MM.1S (cell line): ENCODE results near the gene RAB29.

Experiments used
- DNase-seq: peaks from one replicate; pipeline ENCODE4 v3.0.0-alpha.2; 2015
- H2AFZ ChIP-seq: fragments of 300-600 bp; sonication (generic); 2 replicates; pipeline ENCODE4 v1.6.0; 2016; ENCODE audit warnings: antibody characterized with exemption, low read length
- H3F3A ChIP-seq: fragments of 300-600 bp; sonication (generic); 2 replicates; pipeline ENCODE4 v1.6.1; 2016; ENCODE audit warnings: mild to moderate bottlenecking, antibody characterized with exemption, low read length, moderate library complexity, mixed read lengths; ENCODE audit not compliant: insufficient read depth
- H3K27ac ChIP-seq: fragments of 300-600 bp; sonication (generic); 2 replicates; pipeline ENCODE4 v1.5.1; 2016; ENCODE audit warnings: mild to moderate bottlenecking, low read length
- H3K27me3 ChIP-seq: fragments of 300-600 bp; sonication (generic); replicated peaks from 2 replicates; pipeline ENCODE4 v1.6.0; 2016; ENCODE audit warnings: low read length; ENCODE audit not compliant: insufficient read depth
- H3K36me3 ChIP-seq: fragments of 300-600 bp; sonication (generic); replicated peaks from 2 replicates; pipeline ENCODE4 v1.6.1; 2016; ENCODE audit warnings: mild to moderate bottlenecking, low read length, mixed read lengths; ENCODE audit not compliant: insufficient read depth
- H3K4me1 ChIP-seq: fragments of 300-600 bp; sonication (generic); 2 replicates; pipeline ENCODE4 v1.6.1; 2016; ENCODE audit warnings: low read length, mixed read lengths
- H3K4me2 ChIP-seq: fragments of 300-600 bp; sonication (generic); 2 replicates; pipeline ENCODE4 v1.6.0; 2016; ENCODE audit warnings: low read depth, low read length
- H3K4me3 ChIP-seq: fragments of 300-600 bp; sonication (generic); 2 replicates; pipeline ENCODE4 v1.5.1; 2016; ENCODE audit warnings: low read length, mixed read lengths
- H3K79me2 ChIP-seq: fragments of 300-600 bp; sonication (generic); 2 replicates; pipeline ENCODE4 v1.6.1; 2016; ENCODE audit warnings: mixed run types, low read length, mixed read lengths
- H3K9ac ChIP-seq: fragments of 300-600 bp; sonication (generic); 2 replicates; pipeline ENCODE4 v1.6.1; 2016; ENCODE audit warnings: low read length, mixed read lengths
- H3K9me2 ChIP-seq: fragments of 300-600 bp; sonication (generic); replicated peaks from 2 replicates; pipeline ENCODE4 v1.6.1; 2016; ENCODE audit warnings: mild to moderate bottlenecking, low read length, mixed read lengths; ENCODE audit not compliant: insufficient read depth
- H3K9me3 ChIP-seq: fragments of 300-600 bp; sonication (generic); replicated peaks from 2 replicates; pipeline ENCODE4 v1.6.1; 2016; ENCODE audit warnings: mild to moderate bottlenecking, low read length, mixed read lengths; ENCODE audit not compliant: insufficient read depth
- H4K20me1 ChIP-seq: fragments of 300-600 bp; sonication (generic); 2 replicates; pipeline ENCODE4 v1.6.1; 2016; ENCODE audit warnings: mild to moderate bottlenecking, low read length, moderate library complexity, mixed read lengths; ENCODE audit not compliant: insufficient read depth
- CTCF ChIP-seq: fragments of 300-600 bp; sonication (generic); IDR thresholded peaks from 2 replicates; pipeline ENCODE4 v1.5.1; 2016; ENCODE audit warnings: antibody characterized with exemption, low read length, mixed read lengths
- EZH2 ChIP-seq: fragments of 300-600 bp; sonication (generic); optimal IDR thresholded peaks from 2 replicates; pipeline ENCODE3; 2017; ENCODE audit warnings: low read depth, mild to moderate bottlenecking, antibody characterized with exemption, low read length, mixed read lengths
- EZH2phosphoT487 ChIP-seq: fragments of 300-600 bp; sonication (generic); IDR thresholded peaks from 2 replicates; pipeline ENCODE4 v1.6.1; 2018; ENCODE audit warnings: antibody characterized with exemption, low read length

Gene RAB29

GRCh38 chr1:205805082-205805711 is 29.9 kb upstream of the RAB29 start:
- Histone ChIP-seq H3K9me2 (no peaks in the 10 kb centered on the region), H3K9me3 (no peaks in the 10 kb centered on the region), H3K27ac (no peak overlapping the region), H3K4me2 (no peak overlapping the region), H3F3A (no peaks in the 10 kb centered on the region), H4K20me1 (no peaks in the 10 kb centered on the region), H3K4me1 (no peaks in the 10 kb centered on the region), H3K79me2 (no peaks in the 10 kb centered on the region), H2AFZ (no peak overlapping the region), H3K9ac (no peak overlapping the region), H3K4me3 (no peak overlapping the region), H3K36me3 (no peaks in the 10 kb centered on the region), H3K27me3 (no peaks in the 10 kb centered on the region)
- no peak for DNase-seq
- no peak for TF ChIP-seq EZH2
- no peak for TF ChIP-seq CTCF
- no peak for TF ChIP-seq EZH2phosphoT487

GRCh38 chr1:205804605-205805004 is 29.3 kb upstream of the RAB29 start:
- H3K9me3 ChIP-seq, result no peaks in the 10 kb centered on the region
- H3K4me3 ChIP-seq, result no peak overlapping the region
- no peak overlapping the region for H3K4me2 ChIP-seq
- TF ChIP-seq EZH2phosphoT487 (no peak), CTCF (no peak), EZH2 (no peak)
- no peak overlapping the region for H3K27ac ChIP-seq
- no peaks in the 10 kb centered on the region for H3K9me2 ChIP-seq
- no peaks in the 10 kb centered on the region for H3K36me3 ChIP-seq
- no peaks in the 10 kb centered on the region for H3K4me1 ChIP-seq
- DNase-seq, result no peak
- H3F3A ChIP-seq, result no peaks in the 10 kb centered on the region
- H4K20me1 ChIP-seq, result no peaks in the 10 kb centered on the region
- no peak overlapping the region for H2AFZ ChIP-seq
- H3K79me2 ChIP-seq, result no peaks in the 10 kb centered on the region
- no peaks in the 10 kb centered on the region for H3K27me3 ChIP-seq
- no peak overlapping the region for H3K9ac ChIP-seq

- no peaks in the 10 kb centered on the region for H3K9me2 ChIP-seq
- H2AFZ ChIP-seq, result no peak overlapping the region
- no peaks in the 10 kb centered on the region for H3K36me3 ChIP-seq
- H3K79me2 ChIP-seq, result no peaks in the 10 kb centered on the region
- H3K4me2 ChIP-seq, result no peak overlapping the region
- no peak overlapping the region for H3K4me3 ChIP-seq
- no peaks in the 10 kb centered on the region for H4K20me1 ChIP-seq
- H3K27ac ChIP-seq, result no peak overlapping the region
- DNase-seq, result no peak
- H3K27me3 ChIP-seq, result no peaks in the 10 kb centered on the region
- no peaks in the 10 kb centered on the region for H3K9me3 ChIP-seq
- no peak overlapping the region for H3K9ac ChIP-seq
- no peak for TF ChIP-seq EZH2
- TF ChIP-seq CTCF, result no peak
- no peak for TF ChIP-seq EZH2phosphoT487
- H3K4me1 ChIP-seq, result no peaks in the 10 kb centered on the region
- H3F3A ChIP-seq, result no peaks in the 10 kb centered on the region
Observed at GRCh38 chr1:205803986-205804385, 28.7 kb upstream of the RAB29 start.
